MCF 10A (cell line): ENCODE measurements around the gene PPP5C. TPM values are rescaled to one million over a fixed set of nuclear protein-coding genes. Genes with fewer than 3 reads are reported as not detected.
A peak's percentile ranks its signal among the peaks of the same experiment; 100 is the strongest.
"Not testable (repeated sequence)": the region's sequence is repeated elsewhere in the genome, so short reads cannot be mapped to it uniquely, and the experiment has no call there.

Experiments used
- BruUV-seq: library from RNA; stranded (reverse); fragments of 400-500 nt; replicated peaks from 2 replicates; lab custom pipeline; 2021; lab: Mats Ljungman, UMichigan
- CTCF ChIA-PET: fragments of 300-600 bp; sonication (Branson Sonifier 250); formaldehyde crosslinking; extraction: SDS; loops from one replicate; lab custom pipeline; 2021; ENCODE audit warnings: antibody characterized with exemption, inconsistent platforms; lab: Yijun Ruan, JAX
- POLR2A ChIA-PET: fragments of 300-600, 350-650 bp; sonication (Branson Sonifier 250); formaldehyde crosslinking; extraction: SDS; loops from one replicate; lab custom pipeline; 2020; ENCODE audit warnings: antibody characterized with exemption, inconsistent platforms; lab: Yijun Ruan, JAX
- DNase-seq: peaks from one replicate; pipeline ENCODE4 v3.0.0-alpha.2; 2018; ENCODE audit not compliant: unreplicated experiment
- H3K27ac Mint-ChIP-seq: one replicate; pipeline ENCODE4 v1.8.0; 2022; ENCODE audit warnings: mild to moderate bottlenecking, low read depth, mixed read lengths; ENCODE audit not compliant: unreplicated experiment
- H3K27me3 Mint-ChIP-seq: one replicate; pipeline ENCODE4 v1.8.0; 2022; ENCODE audit warnings: mixed read lengths; ENCODE audit not compliant: insufficient read depth, unreplicated experiment
- H3K36me3 Mint-ChIP-seq: one replicate; pipeline ENCODE4 v1.8.0; 2022; ENCODE audit warnings: mild to moderate bottlenecking, moderate library complexity, mixed read lengths; ENCODE audit not compliant: insufficient read depth, unreplicated experiment
- H3K4me1 Mint-ChIP-seq: one replicate; pipeline ENCODE4 v1.8.0; 2022; ENCODE audit warnings: mixed read lengths; ENCODE audit not compliant: insufficient read depth, unreplicated experiment
- H3K4me3 Mint-ChIP-seq: one replicate; pipeline ENCODE4 v1.8.0; 2022; ENCODE audit warnings: mild to moderate bottlenecking, moderate library complexity, mixed read lengths; ENCODE audit not compliant: unreplicated experiment
- H3K9me3 Mint-ChIP-seq: one replicate; pipeline ENCODE4 v1.8.0; 2022; ENCODE audit warnings: mixed read lengths; ENCODE audit not compliant: unreplicated experiment
- intact Hi-C: fragments of 100-400 bp; cut with micrococcal nuclease; formaldehyde crosslinking; loops from 2 replicates; pipeline ENCODE4 v1.14.1; 2022
- total RNA-seq: library from RNA; stranded (reverse); gene quantifications from 2 replicates; pipeline ENCODE4 v1.2.3, GENCODE V29; 2022
- TF ChIP-seq, protein P1 (sequence below): fragments of 200-600 bp; IDR thresholded peaks from one replicate; pipeline ENCODE4 v1.8.0; 2022; ENCODE audit warnings: antibody characterized with exemption, mild to moderate bottlenecking; ENCODE audit not compliant: unreplicated experiment

Gene PPP5C
- total RNA-seq, 1 experiment from 2014 or later, result 81.5 TPM

DNA sequence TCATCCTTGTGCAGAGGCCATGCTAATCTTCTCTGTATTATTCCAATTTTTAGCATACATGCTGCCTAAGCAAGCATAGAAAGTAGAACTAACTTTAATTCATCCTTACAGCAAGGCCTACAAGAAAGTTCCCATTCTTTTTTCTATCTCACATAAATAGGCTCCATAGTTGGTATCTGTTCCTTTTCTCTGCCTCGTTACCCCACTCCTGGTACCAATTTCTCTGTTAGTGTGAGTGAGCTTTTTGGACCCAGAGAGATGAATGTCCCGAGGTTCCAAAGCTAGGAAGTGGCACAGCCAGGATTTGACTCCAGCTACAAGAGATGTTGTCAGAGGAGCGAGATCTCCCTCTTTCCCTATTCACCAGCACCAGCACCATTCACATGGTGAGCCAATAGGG, 40.4 kb upstream of the PPP5C start:
- no TSS peak for BruUV-seq
- CTCF ChIA-PET, result no interaction called here
- POLR2A ChIA-PET, result interaction anchor here (0.8 kb wide), 1 partner anchor 9 kb away, joined by 3 read pairs; no protein-coding TSS in a partner anchor
- no peak overlapping the region for H3K27ac Mint-ChIP-seq
- peaks cover 19% of the 10 kb centered on the region for H3K9me3 Mint-ChIP-seq
- peaks cover 12% of the 10 kb centered on the region for H3K4me1 Mint-ChIP-seq
- no peak overlapping the region for H3K4me3 Mint-ChIP-seq
- H3K27me3 Mint-ChIP-seq, result no peaks in the 10 kb centered on the region
- DNase-seq, result no peak
- TF ChIP-seq, protein P1, sequence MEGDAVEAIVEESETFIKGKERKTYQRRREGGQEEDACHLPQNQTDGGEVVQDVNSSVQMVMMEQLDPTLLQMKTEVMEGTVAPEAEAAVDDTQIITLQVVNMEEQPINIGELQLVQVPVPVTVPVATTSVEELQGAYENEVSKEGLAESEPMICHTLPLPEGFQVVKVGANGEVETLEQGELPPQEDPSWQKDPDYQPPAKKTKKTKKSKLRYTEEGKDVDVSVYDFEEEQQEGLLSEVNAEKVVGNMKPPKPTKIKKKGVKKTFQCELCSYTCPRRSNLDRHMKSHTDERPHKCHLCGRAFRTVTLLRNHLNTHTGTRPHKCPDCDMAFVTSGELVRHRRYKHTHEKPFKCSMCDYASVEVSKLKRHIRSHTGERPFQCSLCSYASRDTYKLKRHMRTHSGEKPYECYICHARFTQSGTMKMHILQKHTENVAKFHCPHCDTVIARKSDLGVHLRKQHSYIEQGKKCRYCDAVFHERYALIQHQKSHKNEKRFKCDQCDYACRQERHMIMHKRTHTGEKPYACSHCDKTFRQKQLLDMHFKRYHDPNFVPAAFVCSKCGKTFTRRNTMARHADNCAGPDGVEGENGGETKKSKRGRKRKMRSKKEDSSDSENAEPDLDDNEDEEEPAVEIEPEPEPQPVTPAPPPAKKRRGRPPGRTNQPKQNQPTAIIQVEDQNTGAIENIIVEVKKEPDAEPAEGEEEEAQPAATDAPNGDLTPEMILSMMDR, result no peak
- peaks cover 7% of the 10 kb centered on the region for H3K36me3 Mint-ChIP-seq
- intact Hi-C loops, result no loop called here

DNA sequence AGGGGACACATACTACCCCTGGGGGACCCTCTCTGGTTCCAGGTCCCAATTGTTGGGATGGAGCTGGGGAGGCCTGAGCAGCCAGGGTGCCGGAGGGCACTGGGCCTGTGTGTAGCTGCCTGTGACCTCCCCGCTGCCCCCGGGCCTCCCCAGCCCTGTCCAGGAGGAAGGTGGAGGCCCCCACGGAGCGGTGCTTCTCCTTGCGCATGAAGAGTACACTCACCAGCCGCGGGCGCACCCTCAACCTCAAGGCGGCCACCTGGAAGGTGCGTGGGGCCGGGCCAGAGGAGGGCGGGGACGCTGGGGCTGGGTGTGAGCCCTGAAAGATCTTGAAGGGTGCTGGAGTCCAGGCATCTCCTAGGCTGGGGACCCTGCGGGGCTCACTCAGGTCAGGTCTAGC, 38.4 kb upstream of the PPP5C start:
- no TSS peak for BruUV-seq
- Mint-ChIP-seq H3K27ac (no peak overlapping the region), H3K4me1 (peaks cover 6% of the 10 kb centered on the region), H3K9me3 (peaks cover 19% of the 10 kb centered on the region), H3K4me3 (no peak overlapping the region), H3K27me3 (no peaks in the 10 kb centered on the region), H3K36me3 (peaks cover 7% of the 10 kb centered on the region)
- TF ChIP-seq, protein P1, result no peak
- CTCF ChIA-PET, result interaction anchor here (0.5 kb wide), 1 partner anchor 43 kb away, joined by 4 read pairs; no protein-coding TSS in a partner anchor
- POLR2A ChIA-PET, result interaction anchor here (1.3 kb wide), 1 partner anchor 11 kb away, joined by 3 read pairs; no protein-coding TSS in a partner anchor
- DNase-seq, result no peak
- intact Hi-C loops, result no loop called here

DNA sequence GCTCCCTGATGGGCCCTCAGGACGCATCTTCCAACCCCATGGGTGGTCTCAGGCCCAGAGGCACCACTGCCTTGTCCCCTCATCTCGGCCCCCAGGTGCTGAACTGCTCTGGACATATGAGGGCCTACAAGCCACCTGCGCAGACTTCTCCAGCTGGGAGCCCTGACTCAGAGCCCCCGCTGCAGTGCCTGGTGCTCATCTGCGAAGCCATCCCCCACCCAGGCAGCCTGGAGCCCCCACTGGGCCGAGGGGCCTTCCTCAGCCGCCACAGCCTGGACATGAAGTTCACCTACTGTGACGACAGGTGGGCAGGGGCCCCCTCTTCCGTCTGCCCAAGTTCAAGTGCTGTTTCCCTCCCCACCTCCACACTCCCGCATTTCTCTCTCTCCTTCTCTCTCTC, 37.8 kb upstream of the PPP5C start:
- BruUV-seq, result no TSS peak
- CTCF ChIA-PET, result interaction anchor here (0.5 kb wide), 1 partner anchor 43 kb away, joined by 4 read pairs; no protein-coding TSS in a partner anchor
- intact Hi-C loops, result no loop called here

DNA sequence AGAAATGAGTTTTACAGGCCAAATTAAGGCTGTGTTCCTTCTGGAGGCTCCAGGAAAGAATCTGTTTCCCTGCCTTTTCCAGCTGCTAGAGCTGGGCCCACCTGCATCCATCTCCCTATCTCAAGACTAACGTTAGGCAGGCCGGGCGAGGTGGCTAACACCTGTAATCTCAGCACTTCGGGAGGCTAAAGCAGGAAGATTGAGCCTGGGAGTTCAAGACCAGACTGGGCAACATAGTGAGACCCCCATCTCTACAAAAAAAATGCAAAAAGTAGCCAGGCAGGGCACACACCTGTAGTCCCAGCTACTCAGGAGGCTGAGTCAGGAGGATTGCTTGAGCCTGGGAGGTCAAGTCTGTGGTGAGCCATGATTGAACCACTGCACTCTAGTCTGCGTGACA, 35.4 kb upstream of the PPP5C start:
- Mint-ChIP-seq H3K9me3 (peaks cover 5% of the 10 kb centered on the region), H3K4me3 (no peak overlapping the region), H3K27me3 (no peaks in the 10 kb centered on the region), H3K4me1 (no peaks in the 10 kb centered on the region), H3K36me3 (peaks cover 7% of the 10 kb centered on the region), H3K27ac (no peak overlapping the region)
- intact Hi-C loops, result no loop called here
- DNase-seq, result no peak
- ChIA-PET POLR2A (interaction anchor here (0.9 kb wide), 1 partner anchor 10 kb away, joined by 3 read pairs; no protein-coding TSS in a partner anchor), CTCF (no interaction called here)
- TF ChIP-seq, protein P1, result no peak
- BruUV-seq, result no TSS peak

More for the DNA sequence above, 37.8 kb upstream of the PPP5C start:
- POLR2A ChIA-PET, result interaction anchor here (0.7 to 1.3 kb wide), 2 partner anchors 12 to 300 kb away, joined by 3 read pairs; no protein-coding TSS in a partner anchor
- Mint-ChIP-seq H3K4me3 (no peak overlapping the region), H3K36me3 (peaks cover 7% of the 10 kb centered on the region), H3K27ac (no peak overlapping the region), H3K27me3 (no peaks in the 10 kb centered on the region), H3K9me3 (peaks cover 19% of the 10 kb centered on the region), H3K4me1 (peaks cover 6% of the 10 kb centered on the region)
- TF ChIP-seq, protein P1, result no peak
- DNase-seq, result no peak

DNA sequence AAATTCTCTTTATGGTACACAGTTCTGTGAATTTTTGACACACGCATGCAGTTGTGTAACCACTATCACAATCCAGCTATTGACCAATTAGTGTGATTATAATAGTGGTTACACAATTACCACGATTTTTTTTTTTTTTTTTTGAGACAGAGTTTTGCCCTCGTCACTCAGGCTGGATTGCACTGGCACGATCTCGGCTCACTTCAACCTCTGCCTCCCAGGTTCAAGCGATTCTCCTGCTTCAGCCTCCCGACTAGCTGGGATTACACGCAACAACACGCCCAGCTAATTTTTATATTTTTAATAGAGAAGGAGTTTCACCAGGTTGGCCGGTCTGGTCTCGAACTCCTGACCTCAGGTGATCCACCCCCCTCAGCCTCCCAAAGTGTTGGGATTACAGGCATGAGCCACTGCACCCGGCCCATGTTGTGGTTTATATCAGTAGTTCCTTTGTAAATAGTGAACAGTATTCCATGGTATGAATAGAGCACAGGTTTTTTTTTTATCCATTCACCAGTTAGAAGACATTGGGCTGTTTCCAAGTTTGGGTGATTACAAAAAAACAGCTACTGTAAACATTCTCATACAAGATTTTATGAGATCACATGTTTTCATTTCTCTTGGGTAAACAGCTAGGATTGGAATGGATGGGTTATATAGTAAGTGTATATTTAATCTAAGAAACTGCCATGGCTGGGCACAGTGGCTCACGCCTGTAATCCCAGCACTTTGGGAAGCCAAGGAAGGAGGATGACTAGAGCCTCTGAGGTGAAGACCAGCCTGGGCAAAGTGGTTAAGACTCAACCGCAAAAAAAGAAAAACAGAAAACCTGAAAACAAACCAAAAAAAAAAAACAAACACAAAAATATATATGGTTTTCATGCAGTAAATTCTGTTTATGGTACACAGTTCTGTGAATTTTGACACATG, 33.1 kb upstream of the PPP5C start:
- H3K4me3 Mint-ChIP-seq, H3K27ac Mint-ChIP-seq, H3K9me3 Mint-ChIP-seq, intact Hi-C loops, H3K36me3 Mint-ChIP-seq, H3K27me3 Mint-ChIP-seq, H3K4me1 Mint-ChIP-seq, BruUV-seq: not testable (repeated sequence)
- DNase-seq, result peak; percentile 59
- CTCF ChIA-PET, result interaction anchor here (0.7 kb wide), 1 partner anchor 46 kb away, joined by 4 read pairs; no protein-coding TSS in a partner anchor
- POLR2A ChIA-PET, result interaction anchor here (0.6 to 1.5 kb wide), 3 partner anchors 13 to 46 kb away, joined by 4 to 5 read pairs (median 4); partner anchors contain the start of gene PPP5C
